K562 (cell line): ENCODE measurements around the gene NUPR1. TPM values are rescaled to one million over a fixed set of nuclear protein-coding genes. Genes with fewer than 3 reads are reported as not detected.

Experiments used
- ARID4B ChIP-seq: sonication (generic); formaldehyde crosslinking; IDR thresholded peaks from 2 replicates; pipeline ENCODE4 v1.8.0; 2022; ENCODE audit warnings: mild to moderate bottlenecking, missing genetic modification reagents
- HLTF ChIP-seq: fragments of 450-650 bp; IDR thresholded peaks from 2 replicates; pipeline ENCODE4 v1.6.1; 2016
- MYC ChIP-seq, 2 experiments: fragments of 250-450 bp in 1 of 2; sonication (Bioruptor Pico) in 1 of 2; IDR thresholded peaks; 2 replicates each; pipeline versions ENCODE4 v1.5.1 to v1.6.1; 2012 to 2021; ENCODE audit warnings: low read depth in 2 of 2, borderline replicate concordance in 1 of 2, improper control_type of control experiment in 1 of 2, low read length in 1 of 2, mild to moderate bottlenecking in 1 of 2, moderate library complexity in 1 of 2
- NFE2 ChIP-seq: IDR thresholded peaks from 2 replicates; pipeline ENCODE4 v1.6.1; 2014; ENCODE audit warnings: antibody characterized with exemption, low read depth
- NFIC ChIP-seq: fragments of 450-650 bp; IDR thresholded peaks from 2 replicates; pipeline ENCODE4 v1.6.1; 2017; ENCODE audit warnings: mild to moderate bottlenecking, inconsistent platforms
- RB1 ChIP-seq: fragments of 450-650 bp; IDR thresholded peaks from 2 replicates; pipeline ENCODE4 v1.6.1; 2017; ENCODE audit warnings: low read depth, mild to moderate bottlenecking
- SUPT5H ChIP-seq: fragments of 450-650 bp; IDR thresholded peaks from 2 replicates; pipeline ENCODE4 v1.6.1; 2016
- YY1 ChIP-seq, 3 experiments: IDR thresholded peaks; 2 replicates each; pipeline ENCODE4 v1.6.1; 2011; ENCODE audit warnings: low read length in 2 of 3, mild to moderate bottlenecking in 2 of 3, moderate library complexity in 2 of 3, borderline replicate concordance in 1 of 3, control low read depth in 1 of 3, low read depth in 1 of 3; ENCODE audit not compliant: insufficient read depth in 3 of 3, insufficient replicate concordance in 2 of 3, control insufficient read depth in 1 of 3, insufficient read length in 1 of 3; ENCODE audit errors: extremely low read depth in 1 of 3
- ZNF224 ChIP-seq: sonication (generic); formaldehyde crosslinking; IDR thresholded peaks from 2 replicates; pipeline ENCODE4 v1.8.0; 2022; ENCODE audit warnings: mild to moderate bottlenecking, missing genetic modification reagents
- ZNF347 ChIP-seq: fragments of 450-650 bp; formaldehyde crosslinking; IDR thresholded peaks from 2 replicates; pipeline ENCODE4 v1.4.0; 2020; ENCODE audit warnings: low read depth, mild to moderate bottlenecking, moderate library complexity
- ZNF644 ChIP-seq: fragments of 200-800 bp; sonication (Bioruptor generic); IDR thresholded peaks from 2 replicates; pipeline ENCODE4 v1.6.1; 2016; ENCODE audit warnings: low read depth, missing genetic modification characterization, missing compliant biosample characterization
- polyA plus RNA-seq, 8 experiments: library from polyadenylated mRNA; depleted of rRNA in 4 of 8; stranded (reverse) in 5 of 8; unstranded in 3 of 8; fragments of >200 nt; fragmentation: Nextera tagmentation in 2 of 8; fragmentation: Illumina TruSeq in 1 of 8; extraction: Ambion mirVana in 2 of 8; extraction: Trizol in 1 of 8; gene quantifications; 2 replicates each; pipeline versions ENCODE4 v1.2.1 to v1.2.3, GENCODE V29; 2011 to 2014; ENCODE audit warnings: inconsistent platforms in 1 of 8, missing spikeins in 1 of 8
- total RNA-seq, 7 experiments: library from RNA; depleted of rRNA in 6 of 7; stranded (reverse); fragments of >200 nt in 6 of 7; fragmentation: Illumina TruSeq in 2 of 7; extraction: Trizol in 2 of 7; gene quantifications; 2 replicates each; pipeline versions ENCODE4 v1.2.1 to v1.2.3, GENCODE V29; 2011 to 2021; ENCODE audit warnings: low replicate concordance in 1 of 7
- TF ChIP-seq, protein P1 (sequence below): sonication (generic); formaldehyde crosslinking; IDR thresholded peaks from 2 replicates; pipeline ENCODE4 v1.8.0; 2022; ENCODE audit warnings: mild to moderate bottlenecking, missing genetic modification reagents, borderline replicate concordance
- TF ChIP-seq, protein P2 (sequence below), 3 experiments: IDR thresholded peaks in 2 of 3; conservative IDR thresholded peaks in 1 of 3; 2 replicates each; pipeline ENCODE4 v1.5.1; 2011 to 2012; ENCODE audit warnings: low read length in 3 of 3, mild to moderate bottlenecking in 3 of 3, control low read depth in 2 of 3, improper control_type of control experiment in 1 of 3, inconsistent platforms in 1 of 3, low read depth in 1 of 3, mixed read lengths in 1 of 3, moderate library complexity in 1 of 3; ENCODE audit not compliant: insufficient read depth in 2 of 3
- TF ChIP-seq, protein P3 (sequence below): sonication (generic); formaldehyde crosslinking; IDR thresholded peaks from 2 replicates; pipeline ENCODE4 v1.8.1; 2022; ENCODE audit warnings: missing genetic modification reagents
- TF ChIP-seq, protein P4 (sequence below): fragments of 250-450 bp; sonication (Bioruptor Pico); IDR thresholded peaks from 2 replicates; pipeline ENCODE4 v1.9.0; 2021; ENCODE audit warnings: mild to moderate bottlenecking

Gene NUPR1
- total and polyA plus RNA-seq, 9 of the 15 experiments (the other 6 are each of a cell fraction or from before 2014, with no cell fraction given) = 0.07 to 1.5 (median 0.27) TPM

GRCh38 chr16:28553776-28554633 lies 15.2 kb upstream of the NUPR1 start, which contains the start of gene SGF29 (continued):
- TF ChIP-seq, protein P1, sequence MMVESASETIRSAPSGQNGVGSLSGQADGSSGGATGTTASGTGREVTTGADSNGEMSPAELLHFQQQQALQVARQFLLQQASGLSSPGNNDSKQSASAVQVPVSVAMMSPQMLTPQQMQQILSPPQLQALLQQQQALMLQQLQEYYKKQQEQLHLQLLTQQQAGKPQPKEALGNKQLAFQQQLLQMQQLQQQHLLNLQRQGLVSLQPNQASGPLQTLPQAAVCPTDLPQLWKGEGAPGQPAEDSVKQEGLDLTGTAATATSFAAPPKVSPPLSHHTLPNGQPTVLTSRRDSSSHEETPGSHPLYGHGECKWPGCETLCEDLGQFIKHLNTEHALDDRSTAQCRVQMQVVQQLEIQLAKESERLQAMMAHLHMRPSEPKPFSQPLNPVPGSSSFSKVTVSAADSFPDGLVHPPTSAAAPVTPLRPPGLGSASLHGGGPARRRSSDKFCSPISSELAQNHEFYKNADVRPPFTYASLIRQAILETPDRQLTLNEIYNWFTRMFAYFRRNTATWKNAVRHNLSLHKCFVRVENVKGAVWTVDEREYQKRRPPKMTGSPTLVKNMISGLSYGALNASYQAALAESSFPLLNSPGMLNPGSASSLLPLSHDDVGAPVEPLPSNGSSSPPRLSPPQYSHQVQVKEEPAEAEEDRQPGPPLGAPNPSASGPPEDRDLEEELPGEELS (CRISPR knock-in tag) = no peak
- TF ChIP-seq, protein P2, sequence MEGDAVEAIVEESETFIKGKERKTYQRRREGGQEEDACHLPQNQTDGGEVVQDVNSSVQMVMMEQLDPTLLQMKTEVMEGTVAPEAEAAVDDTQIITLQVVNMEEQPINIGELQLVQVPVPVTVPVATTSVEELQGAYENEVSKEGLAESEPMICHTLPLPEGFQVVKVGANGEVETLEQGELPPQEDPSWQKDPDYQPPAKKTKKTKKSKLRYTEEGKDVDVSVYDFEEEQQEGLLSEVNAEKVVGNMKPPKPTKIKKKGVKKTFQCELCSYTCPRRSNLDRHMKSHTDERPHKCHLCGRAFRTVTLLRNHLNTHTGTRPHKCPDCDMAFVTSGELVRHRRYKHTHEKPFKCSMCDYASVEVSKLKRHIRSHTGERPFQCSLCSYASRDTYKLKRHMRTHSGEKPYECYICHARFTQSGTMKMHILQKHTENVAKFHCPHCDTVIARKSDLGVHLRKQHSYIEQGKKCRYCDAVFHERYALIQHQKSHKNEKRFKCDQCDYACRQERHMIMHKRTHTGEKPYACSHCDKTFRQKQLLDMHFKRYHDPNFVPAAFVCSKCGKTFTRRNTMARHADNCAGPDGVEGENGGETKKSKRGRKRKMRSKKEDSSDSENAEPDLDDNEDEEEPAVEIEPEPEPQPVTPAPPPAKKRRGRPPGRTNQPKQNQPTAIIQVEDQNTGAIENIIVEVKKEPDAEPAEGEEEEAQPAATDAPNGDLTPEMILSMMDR (IDR thresholded peaks at IDR 0.05 in 2 of 3, conservative IDR thresholded peaks at IDR 0.05 in 1 of 3; ENCODE audit: insufficient read depth in 2 of 3, low read depth in 1 of 3, low read length in 3 of 3) = peak; percentile 27 to 62 (median 40); a peak in 5 of 6 replicates
- TF ChIP-seq NFIC = peak; percentile 92
- peak; percentile 88 for TF ChIP-seq MYC (IDR thresholded peaks at IDR 0.05; ENCODE audit: low read depth, low read length)
- TF ChIP-seq MYC (CRISPR knock-in tag; IDR thresholded peaks at IDR 0.05; ENCODE audit: borderline replicate concordance, low read depth) = no peak
- TF ChIP-seq SUPT5H = peak; percentile 97
- TF ChIP-seq HLTF = peak; percentile 69; the same call in 1 of the 2 replicates
- TF ChIP-seq, protein P3, sequence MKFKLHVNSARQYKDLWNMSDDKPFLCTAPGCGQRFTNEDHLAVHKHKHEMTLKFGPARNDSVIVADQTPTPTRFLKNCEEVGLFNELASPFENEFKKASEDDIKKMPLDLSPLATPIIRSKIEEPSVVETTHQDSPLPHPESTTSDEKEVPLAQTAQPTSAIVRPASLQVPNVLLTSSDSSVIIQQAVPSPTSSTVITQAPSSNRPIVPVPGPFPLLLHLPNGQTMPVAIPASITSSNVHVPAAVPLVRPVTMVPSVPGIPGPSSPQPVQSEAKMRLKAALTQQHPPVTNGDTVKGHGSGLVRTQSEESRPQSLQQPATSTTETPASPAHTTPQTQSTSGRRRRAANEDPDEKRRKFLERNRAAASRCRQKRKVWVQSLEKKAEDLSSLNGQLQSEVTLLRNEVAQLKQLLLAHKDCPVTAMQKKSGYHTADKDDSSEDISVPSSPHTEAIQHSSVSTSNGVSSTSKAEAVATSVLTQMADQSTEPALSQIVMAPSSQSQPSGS = no peak
- TF ChIP-seq, protein P4, sequence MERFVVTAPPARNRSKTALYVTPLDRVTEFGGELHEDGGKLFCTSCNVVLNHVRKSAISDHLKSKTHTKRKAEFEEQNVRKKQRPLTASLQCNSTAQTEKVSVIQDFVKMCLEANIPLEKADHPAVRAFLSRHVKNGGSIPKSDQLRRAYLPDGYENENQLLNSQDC (CRISPR knock-in tag) = no peak
- TF ChIP-seq YY1 (IDR thresholded peaks at IDR 0.05; ENCODE audit: borderline replicate concordance in 1 of 3, control insufficient read depth in 1 of 3, extremely low read depth in 1 of 3, insufficient read depth in 3 of 3, insufficient read length in 1 of 3, insufficient replicate concordance in 2 of 3, low read depth in 1 of 3, low read length in 2 of 3) = peak in 2 of 3 experiments; percentile 2 to 32
- TF ChIP-seq RB1 = peak; percentile 88
- TF ChIP-seq NFE2 = 0 out of 2 replicates have a peak, but pooled peaks have one; percentile 26
- no peak for TF ChIP-seq ZNF347 (CRISPR knock-in tag)
- TF ChIP-seq ZNF224 = no peak
- TF ChIP-seq ZNF644 = peak; percentile 45; the same call in 1 of the 2 replicates
- peak; percentile 83 for TF ChIP-seq ARID4B (CRISPR knock-in tag)
